Liver (tissue), 3 donors: ENCODE results near the gene POLG.

Source experiments
- EGR1 ChIP-seq, 2 donors: IDR thresholded peaks; 2 replicates each; pipeline ENCODE4 v1.6.1; 2016 to 2018; ENCODE audit warnings: antibody characterized with exemption in 2 of 2, low read depth in 2 of 2
- GABPA ChIP-seq, 2 donors: IDR thresholded peaks in 1 of 2; conservative IDR thresholded peaks in 1 of 2; 2 replicates each; pipeline ENCODE4 v1.6.1; 2016; ENCODE audit warnings: antibody characterized with exemption in 2 of 2, mild to moderate bottlenecking in 1 of 2, moderate library complexity in 1 of 2
- JUND ChIP-seq, 2 donors: IDR thresholded peaks; 2 replicates each; pipeline ENCODE4 v1.6.1; 2016; ENCODE audit warnings: antibody characterized with exemption in 2 of 2
- NR2F2 ChIP-seq: IDR thresholded peaks from 2 replicates; pipeline ENCODE4 v1.6.1; 2016; ENCODE audit warnings: antibody characterized with exemption
- RAD21 ChIP-seq, 2 donors: IDR thresholded peaks; 2 replicates each; pipeline ENCODE4 v1.6.1; 2016; ENCODE audit warnings: antibody characterized with exemption in 2 of 2, mild to moderate bottlenecking in 2 of 2
- RXRA ChIP-seq, 2 donors: IDR thresholded peaks; 2 replicates each; pipeline ENCODE4 v1.6.1; 2017 to 2018; ENCODE audit warnings: antibody characterized with exemption in 2 of 2, mild to moderate bottlenecking in 1 of 2
- TAF1 ChIP-seq: conservative IDR thresholded peaks from 2 replicates; pipeline ENCODE4 v1.6.1; 2016; ENCODE audit warnings: antibody characterized with exemption, mild to moderate bottlenecking
- TF ChIP-seq, protein P1 (sequence below): fragments of 150-350 bp; IDR thresholded peaks from 2 replicates; pipeline ENCODE4 v1.5.1; 2017; ENCODE audit warnings: improper control_type of control experiment, low read depth, low read length; ENCODE audit not compliant: missing input control
- TF ChIP-seq, protein P2 (sequence below): IDR thresholded peaks from 2 replicates; pipeline ENCODE4 v1.6.1; 2016; ENCODE audit warnings: antibody characterized with exemption
- TF ChIP-seq, protein P3 (sequence below): IDR thresholded peaks from 2 replicates; pipeline ENCODE4 v1.6.1; 2016; ENCODE audit warnings: antibody characterized with exemption
- donor health status: healthy.
- donor health status: healthy.

DNA sequence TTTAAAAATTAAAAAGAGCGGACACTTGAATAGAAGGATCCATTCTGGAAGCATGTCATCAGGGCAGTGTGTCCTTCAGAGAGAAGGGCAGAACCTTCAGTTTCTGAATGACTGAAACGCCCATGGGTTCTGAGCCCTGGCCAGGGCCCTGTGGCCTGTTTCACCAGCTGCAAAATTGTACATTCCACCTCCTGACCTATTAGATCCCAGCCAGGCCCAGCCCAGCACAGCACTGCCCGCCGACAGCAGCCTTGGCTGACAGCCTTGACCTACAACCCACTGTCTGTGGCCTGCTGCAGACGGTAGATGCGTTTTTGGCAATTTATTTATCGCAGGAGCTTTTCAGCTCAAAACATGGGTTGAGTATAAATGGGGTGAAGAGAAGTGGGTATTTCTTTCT lies 5.9 kb upstream of the POLG start:
- TF ChIP-seq, protein P1, sequence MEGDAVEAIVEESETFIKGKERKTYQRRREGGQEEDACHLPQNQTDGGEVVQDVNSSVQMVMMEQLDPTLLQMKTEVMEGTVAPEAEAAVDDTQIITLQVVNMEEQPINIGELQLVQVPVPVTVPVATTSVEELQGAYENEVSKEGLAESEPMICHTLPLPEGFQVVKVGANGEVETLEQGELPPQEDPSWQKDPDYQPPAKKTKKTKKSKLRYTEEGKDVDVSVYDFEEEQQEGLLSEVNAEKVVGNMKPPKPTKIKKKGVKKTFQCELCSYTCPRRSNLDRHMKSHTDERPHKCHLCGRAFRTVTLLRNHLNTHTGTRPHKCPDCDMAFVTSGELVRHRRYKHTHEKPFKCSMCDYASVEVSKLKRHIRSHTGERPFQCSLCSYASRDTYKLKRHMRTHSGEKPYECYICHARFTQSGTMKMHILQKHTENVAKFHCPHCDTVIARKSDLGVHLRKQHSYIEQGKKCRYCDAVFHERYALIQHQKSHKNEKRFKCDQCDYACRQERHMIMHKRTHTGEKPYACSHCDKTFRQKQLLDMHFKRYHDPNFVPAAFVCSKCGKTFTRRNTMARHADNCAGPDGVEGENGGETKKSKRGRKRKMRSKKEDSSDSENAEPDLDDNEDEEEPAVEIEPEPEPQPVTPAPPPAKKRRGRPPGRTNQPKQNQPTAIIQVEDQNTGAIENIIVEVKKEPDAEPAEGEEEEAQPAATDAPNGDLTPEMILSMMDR = no peak
- TF ChIP-seq, protein P2, sequence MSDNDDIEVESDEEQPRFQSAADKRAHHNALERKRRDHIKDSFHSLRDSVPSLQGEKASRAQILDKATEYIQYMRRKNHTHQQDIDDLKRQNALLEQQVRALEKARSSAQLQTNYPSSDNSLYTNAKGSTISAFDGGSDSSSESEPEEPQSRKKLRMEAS = no peak
- TF ChIP-seq TAF1 (no peak), RXRA (IDR thresholded peaks at IDR 0.05) (no peak), RAD21 (IDR thresholded peaks at IDR 0.05) (no peak), NR2F2 (no peak), EGR1 (IDR thresholded peaks at IDR 0.05; ENCODE audit: low read depth in 2 of 2) (no peak), GABPA (IDR thresholded peaks at IDR 0.05 in 1 of 2, conservative IDR thresholded peaks at IDR 0.05 in 1 of 2) (no peak), JUND (IDR thresholded peaks at IDR 0.05) (no peak)
- TF ChIP-seq, protein P3, sequence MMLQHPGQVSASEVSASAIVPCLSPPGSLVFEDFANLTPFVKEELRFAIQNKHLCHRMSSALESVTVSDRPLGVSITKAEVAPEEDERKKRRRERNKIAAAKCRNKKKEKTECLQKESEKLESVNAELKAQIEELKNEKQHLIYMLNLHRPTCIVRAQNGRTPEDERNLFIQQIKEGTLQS = no peak
